Measurements from ENCODE around the gene ARHGAP24.
"Not testable (repeated sequence)": the region's sequence is repeated elsewhere in the genome, so short reads cannot be mapped to it uniquely, and the experiment has no call there.

The ARHGAP24 gene

GRCh38 chr4:85905761-85906160 lies 430.8 kb downstream of the ARHGAP24 start:
- TF ChIP-seq, protein P1, sequence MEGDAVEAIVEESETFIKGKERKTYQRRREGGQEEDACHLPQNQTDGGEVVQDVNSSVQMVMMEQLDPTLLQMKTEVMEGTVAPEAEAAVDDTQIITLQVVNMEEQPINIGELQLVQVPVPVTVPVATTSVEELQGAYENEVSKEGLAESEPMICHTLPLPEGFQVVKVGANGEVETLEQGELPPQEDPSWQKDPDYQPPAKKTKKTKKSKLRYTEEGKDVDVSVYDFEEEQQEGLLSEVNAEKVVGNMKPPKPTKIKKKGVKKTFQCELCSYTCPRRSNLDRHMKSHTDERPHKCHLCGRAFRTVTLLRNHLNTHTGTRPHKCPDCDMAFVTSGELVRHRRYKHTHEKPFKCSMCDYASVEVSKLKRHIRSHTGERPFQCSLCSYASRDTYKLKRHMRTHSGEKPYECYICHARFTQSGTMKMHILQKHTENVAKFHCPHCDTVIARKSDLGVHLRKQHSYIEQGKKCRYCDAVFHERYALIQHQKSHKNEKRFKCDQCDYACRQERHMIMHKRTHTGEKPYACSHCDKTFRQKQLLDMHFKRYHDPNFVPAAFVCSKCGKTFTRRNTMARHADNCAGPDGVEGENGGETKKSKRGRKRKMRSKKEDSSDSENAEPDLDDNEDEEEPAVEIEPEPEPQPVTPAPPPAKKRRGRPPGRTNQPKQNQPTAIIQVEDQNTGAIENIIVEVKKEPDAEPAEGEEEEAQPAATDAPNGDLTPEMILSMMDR (IDR thresholded peaks at IDR 0.05) = no peak
- Histone ChIP-seq H3K4me3 (ENCODE audit: low read depth in 1 of 2, low read length in 1 of 2) (no peak overlapping the region), H3K4me1 (ENCODE audit: control insufficient read depth in 1 of 2, insufficient read depth in 1 of 2, low read depth in 1 of 2, low read length in 1 of 2) (peaks cover 0 to 8% of the 10 kb centered on the region in 2 experiments), H3K27me3 (no peaks in the 10 kb centered on the region), H3K36me3 (peaks cover 4% of the 10 kb centered on the region), H3K27ac (no peak overlapping the region), H3K9me3 (no peaks in the 10 kb centered on the region)

DNA sequence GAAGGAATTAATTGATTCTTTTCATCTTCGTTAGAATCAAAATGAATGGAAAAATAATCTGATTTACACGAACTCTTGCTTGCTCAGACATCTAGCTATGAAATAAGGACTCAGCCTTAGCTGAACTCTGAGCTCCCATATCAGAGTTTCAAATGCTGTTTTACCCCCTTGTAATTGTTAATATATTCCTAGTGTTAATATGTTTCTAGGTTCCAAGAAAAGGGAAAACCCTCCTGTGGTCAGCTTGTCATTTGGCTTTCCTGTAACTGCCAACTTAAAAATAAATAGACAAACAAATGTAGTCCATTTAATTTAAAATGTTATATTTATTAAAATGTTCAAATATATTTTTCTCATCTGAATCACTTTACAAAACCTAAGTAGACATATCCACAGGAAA lies 432.1 kb downstream of the ARHGAP24 start:
- H3K27me3 ChIP-seq = no peaks in the 10 kb centered on the region

GRCh38 chr4:85909851-85910250 lies 434.9 kb downstream of the ARHGAP24 start:
- Histone ChIP-seq H3K27me3 (no peaks in the 10 kb centered on the region), H3K4me3 (ENCODE audit: low read depth in 1 of 2, low read length in 1 of 2) (no peak overlapping the region), H3K36me3 (peaks cover 4% of the 10 kb centered on the region), H3K27ac (no peak overlapping the region), H3K9me3 (no peaks in the 10 kb centered on the region), H3K4me1 (ENCODE audit: control insufficient read depth in 1 of 2, insufficient read depth in 1 of 2, low read depth in 1 of 2, low read length in 1 of 2) (no peaks in the 10 kb centered on the region)
- TF ChIP-seq, protein P1 (IDR thresholded peaks at IDR 0.05) = no peak

More for the DNA sequence above, 432.1 kb downstream of the ARHGAP24 start:
- Histone ChIP-seq H3K27ac (no peak overlapping the region), H3K36me3 (peaks cover 4% of the 10 kb centered on the region), H3K4me1 (ENCODE audit: control insufficient read depth in 1 of 2, insufficient read depth in 1 of 2, low read depth in 1 of 2, low read length in 1 of 2) (peaks cover 0 to under 1% of the 10 kb centered on the region in 2 experiments), H3K9me3 (no peaks in the 10 kb centered on the region), H3K4me3 (ENCODE audit: low read depth in 1 of 2, low read length in 1 of 2) (no peak overlapping the region)
- TF ChIP-seq, protein P1 (IDR thresholded peaks at IDR 0.05) = no peak

DNA sequence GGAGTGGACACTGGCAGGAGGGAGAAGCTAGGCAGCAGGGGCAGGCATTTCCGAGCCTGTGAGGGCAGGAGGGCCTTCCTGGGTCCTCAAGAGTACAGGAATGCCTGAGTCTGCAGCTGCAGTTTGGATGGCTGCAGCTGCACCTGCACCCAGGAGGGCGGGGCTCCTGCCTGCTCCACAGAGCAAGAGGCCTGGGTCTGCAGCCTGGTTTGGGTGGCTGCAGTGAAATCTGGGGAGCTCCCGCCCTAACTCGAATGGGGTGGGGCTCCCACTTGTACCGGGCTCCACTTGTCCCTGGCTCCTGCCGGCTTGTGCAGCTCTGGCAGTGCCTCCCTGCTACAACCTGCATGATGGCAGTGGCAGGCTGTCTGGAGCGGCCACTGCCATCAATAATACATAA lies 436.0 kb downstream of the ARHGAP24 start:
- Histone ChIP-seq H3K4me1 (ENCODE audit: control insufficient read depth in 1 of 2, insufficient read depth in 1 of 2, low read depth in 1 of 2, low read length in 1 of 2) (no peaks in the 10 kb centered on the region), H3K9me3 (no peaks in the 10 kb centered on the region), H3K27me3 (no peaks in the 10 kb centered on the region), H3K36me3 (peaks cover 4% of the 10 kb centered on the region), H3K4me3 (ENCODE audit: low read depth in 1 of 2, low read length in 1 of 2) (no peak overlapping the region), H3K27ac (no peak overlapping the region)
- TF ChIP-seq, protein P1 (IDR thresholded peaks at IDR 0.05) = no peak

GRCh38 chr4:85913931-85914694 lies 439.2 kb downstream of the ARHGAP24 start:
- Histone ChIP-seq H3K4me1 (ENCODE audit: control insufficient read depth in 1 of 2, insufficient read depth in 1 of 2, low read depth in 1 of 2, low read length in 1 of 2) (no peaks in the 10 kb centered on the region), H3K4me3 (ENCODE audit: low read depth in 1 of 2, low read length in 1 of 2) (no peak overlapping the region), H3K9me3 (no peaks in the 10 kb centered on the region), H3K27me3 (no peaks in the 10 kb centered on the region), H3K27ac (no peak overlapping the region), H3K36me3 (peaks cover 4% of the 10 kb centered on the region)
- TF ChIP-seq, protein P1 (IDR thresholded peaks at IDR 0.05) = no peak

DNA sequence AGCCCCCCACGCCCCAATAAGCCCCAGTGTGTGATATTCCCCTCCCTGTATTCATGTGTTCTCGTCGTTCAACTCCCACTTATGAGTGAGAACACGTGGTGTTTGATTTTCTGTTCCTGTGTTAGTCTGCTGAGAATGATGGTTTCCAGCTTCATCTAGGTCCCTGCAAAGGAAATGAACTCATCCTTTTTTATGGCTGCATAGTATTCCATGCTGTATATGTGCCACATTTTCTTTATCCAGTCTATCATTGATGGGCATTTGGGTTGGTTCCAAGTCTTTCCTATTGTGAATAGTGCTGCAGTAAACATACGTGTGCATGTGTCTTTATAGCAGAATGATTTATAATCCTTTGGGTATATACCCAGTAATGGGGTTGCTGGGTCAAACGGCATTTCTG lies 440.6 kb downstream of the ARHGAP24 start:
- H3K9me3 ChIP-seq; H3K36me3 ChIP-seq; H3K4me3 ChIP-seq (ENCODE audit: low read depth in 1 of 2, low read length in 1 of 2); H3K4me1 ChIP-seq (ENCODE audit: control insufficient read depth in 1 of 2, insufficient read depth in 1 of 2, low read depth in 1 of 2, low read length in 1 of 2); H3K27ac ChIP-seq; H3K27me3 ChIP-seq: not testable (repeated sequence)

Measured in neutrophil (primary cell).